ENCODE data around the gene SPOCK3. TPM values are rescaled to one million over a fixed set of nuclear protein-coding genes. Genes with fewer than 3 reads are reported as not detected.

SPOCK3 gene
- total RNA-seq, 1 donor: not detected

GRCh38 chr4:166957451-166957850, 276.8 kb downstream of the SPOCK3 start:
- TF ChIP-seq, protein P1, sequence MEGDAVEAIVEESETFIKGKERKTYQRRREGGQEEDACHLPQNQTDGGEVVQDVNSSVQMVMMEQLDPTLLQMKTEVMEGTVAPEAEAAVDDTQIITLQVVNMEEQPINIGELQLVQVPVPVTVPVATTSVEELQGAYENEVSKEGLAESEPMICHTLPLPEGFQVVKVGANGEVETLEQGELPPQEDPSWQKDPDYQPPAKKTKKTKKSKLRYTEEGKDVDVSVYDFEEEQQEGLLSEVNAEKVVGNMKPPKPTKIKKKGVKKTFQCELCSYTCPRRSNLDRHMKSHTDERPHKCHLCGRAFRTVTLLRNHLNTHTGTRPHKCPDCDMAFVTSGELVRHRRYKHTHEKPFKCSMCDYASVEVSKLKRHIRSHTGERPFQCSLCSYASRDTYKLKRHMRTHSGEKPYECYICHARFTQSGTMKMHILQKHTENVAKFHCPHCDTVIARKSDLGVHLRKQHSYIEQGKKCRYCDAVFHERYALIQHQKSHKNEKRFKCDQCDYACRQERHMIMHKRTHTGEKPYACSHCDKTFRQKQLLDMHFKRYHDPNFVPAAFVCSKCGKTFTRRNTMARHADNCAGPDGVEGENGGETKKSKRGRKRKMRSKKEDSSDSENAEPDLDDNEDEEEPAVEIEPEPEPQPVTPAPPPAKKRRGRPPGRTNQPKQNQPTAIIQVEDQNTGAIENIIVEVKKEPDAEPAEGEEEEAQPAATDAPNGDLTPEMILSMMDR (IDR thresholded peaks at IDR 0.05; ENCODE audit: extremely low read depth, low read depth, low read length): no peak
- DNase-seq (ENCODE audit: insufficient read length, low spot score, missing footprints): no peak
- Histone ChIP-seq H3K9me3 (ENCODE audit: low read depth, low read length) (peaks cover 3% of the 10 kb centered on the region), H4K20me1 (ENCODE audit: insufficient read depth, low read length) (no peaks in the 10 kb centered on the region), H3K36me3 (ENCODE audit: insufficient read depth, low read length) (no peaks in the 10 kb centered on the region), H3K27me3 (ENCODE audit: insufficient read depth, low read length) (no peaks in the 10 kb centered on the region), H3K4me1 (ENCODE audit: insufficient read depth, low read length) (no peaks in the 10 kb centered on the region), H3K27ac (ENCODE audit: low read depth, low read length) (no peak overlapping the region), H3K79me2 (ENCODE audit: insufficient read depth, low read length) (no peaks in the 10 kb centered on the region), H2AFZ (ENCODE audit: low read length) (no peak overlapping the region), H3K4me3 (ENCODE audit: insufficient read depth, low read length) (no peak overlapping the region), H3K4me2 (ENCODE audit: insufficient read depth, low read length) (no peak overlapping the region)

DNA sequence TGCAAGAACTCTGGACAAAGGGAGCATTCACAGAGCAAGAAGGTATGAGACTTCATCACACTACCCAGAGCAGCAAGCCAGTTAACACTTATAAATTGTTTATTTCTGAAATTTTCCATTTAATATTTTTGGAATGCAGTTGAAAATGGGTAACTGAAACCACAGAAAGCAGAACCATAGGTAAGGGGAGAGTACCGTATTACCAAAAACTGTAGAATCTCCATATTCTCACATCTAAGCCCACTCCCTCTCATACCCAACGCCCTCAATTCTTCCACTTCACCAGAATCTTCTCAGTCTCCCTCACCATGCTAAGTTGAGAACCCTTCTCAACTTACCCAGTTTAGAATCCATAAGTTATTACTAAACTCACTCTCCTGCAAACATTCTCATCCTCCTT, 277.8 kb downstream of the SPOCK3 start:
- no peak for DNase-seq (ENCODE audit: insufficient read length, low spot score, missing footprints)
- H3K27me3 ChIP-seq (ENCODE audit: insufficient read depth, low read length): no peaks in the 10 kb centered on the region
- TF ChIP-seq, protein P1 (IDR thresholded peaks at IDR 0.05; ENCODE audit: extremely low read depth, low read depth, low read length): no peak
- no peak overlapping the region for H3K4me3 ChIP-seq (ENCODE audit: insufficient read depth, low read length)
- H3K27ac ChIP-seq (ENCODE audit: low read depth, low read length): no peak overlapping the region
- no peak overlapping the region for H2AFZ ChIP-seq (ENCODE audit: low read length)
- H4K20me1 ChIP-seq (ENCODE audit: insufficient read depth, low read length): no peaks in the 10 kb centered on the region
- no peak overlapping the region for H3K4me2 ChIP-seq (ENCODE audit: insufficient read depth, low read length)
- peaks cover 3% of the 10 kb centered on the region for H3K9me3 ChIP-seq (ENCODE audit: low read depth, low read length)
- H3K79me2 ChIP-seq (ENCODE audit: insufficient read depth, low read length): no peaks in the 10 kb centered on the region
- H3K36me3 ChIP-seq (ENCODE audit: insufficient read depth, low read length): no peaks in the 10 kb centered on the region
- no peaks in the 10 kb centered on the region for H3K4me1 ChIP-seq (ENCODE audit: insufficient read depth, low read length)

GRCh38 chr4:166941629-166942028, 292.7 kb downstream of the SPOCK3 start:
- H3K4me3 ChIP-seq (ENCODE audit: insufficient read depth, low read length): no peak overlapping the region
- H3K27me3 ChIP-seq (ENCODE audit: insufficient read depth, low read length): no peaks in the 10 kb centered on the region
- no peaks in the 10 kb centered on the region for H4K20me1 ChIP-seq (ENCODE audit: insufficient read depth, low read length)
- H3K4me2 ChIP-seq (ENCODE audit: insufficient read depth, low read length): no peak overlapping the region
- H3K36me3 ChIP-seq (ENCODE audit: insufficient read depth, low read length): no peaks in the 10 kb centered on the region
- H3K79me2 ChIP-seq (ENCODE audit: insufficient read depth, low read length): no peaks in the 10 kb centered on the region
- H2AFZ ChIP-seq (ENCODE audit: low read length): no peak overlapping the region
- TF ChIP-seq, protein P1 (IDR thresholded peaks at IDR 0.05; ENCODE audit: extremely low read depth, low read depth, low read length): no peak
- no peak overlapping the region for H3K27ac ChIP-seq (ENCODE audit: low read depth, low read length)
- no peaks in the 10 kb centered on the region for H3K9me3 ChIP-seq (ENCODE audit: low read depth, low read length)
- H3K4me1 ChIP-seq (ENCODE audit: insufficient read depth, low read length): no peaks in the 10 kb centered on the region
- no peak for DNase-seq (ENCODE audit: insufficient read length, low spot score, missing footprints)

DNA sequence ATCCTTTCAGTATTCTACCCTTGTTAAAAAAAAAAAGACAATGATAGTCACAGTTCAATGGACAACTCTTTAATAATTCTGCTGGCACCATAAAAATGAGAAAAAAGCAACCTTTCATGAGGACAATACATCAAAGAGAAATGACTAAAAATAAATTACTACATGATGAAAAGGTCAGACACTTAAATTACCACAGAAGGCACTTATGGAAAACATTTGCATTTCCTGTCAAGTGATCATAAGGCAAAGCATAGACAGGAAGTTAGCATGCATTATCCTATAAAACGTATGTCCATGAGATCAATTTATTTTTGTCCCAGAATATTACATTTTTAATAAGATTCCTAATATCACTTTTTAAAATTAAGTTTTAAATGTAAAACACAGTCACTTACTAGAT, 303.8 kb downstream of the SPOCK3 start:
- no peaks in the 10 kb centered on the region for H3K9me3 ChIP-seq (ENCODE audit: low read depth, low read length)

More for the DNA sequence above, 303.8 kb downstream of the SPOCK3 start:
- no peaks in the 10 kb centered on the region for H3K27me3 ChIP-seq (ENCODE audit: insufficient read depth, low read length)
- DNase-seq (ENCODE audit: insufficient read length, low spot score, missing footprints): no peak
- no peaks in the 10 kb centered on the region for H3K36me3 ChIP-seq (ENCODE audit: insufficient read depth, low read length)
- no peak overlapping the region for H3K27ac ChIP-seq (ENCODE audit: low read depth, low read length)
- no peaks in the 10 kb centered on the region for H3K79me2 ChIP-seq (ENCODE audit: insufficient read depth, low read length)
- H3K4me3 ChIP-seq (ENCODE audit: insufficient read depth, low read length): no peak overlapping the region
- no peak overlapping the region for H2AFZ ChIP-seq (ENCODE audit: low read length)
- TF ChIP-seq, protein P1 (IDR thresholded peaks at IDR 0.05; ENCODE audit: extremely low read depth, low read depth, low read length): no peak
- H4K20me1 ChIP-seq (ENCODE audit: insufficient read depth, low read length): no peaks in the 10 kb centered on the region
- no peak overlapping the region for H3K4me2 ChIP-seq (ENCODE audit: insufficient read depth, low read length)
- no peaks in the 10 kb centered on the region for H3K4me1 ChIP-seq (ENCODE audit: insufficient read depth, low read length)
